Measurements from ENCODE around the gene ENOX1. TPM values are rescaled to one million over a fixed set of nuclear protein-coding genes. Genes with fewer than 3 reads are reported as not detected.
"Not testable (repeated sequence)": the region's sequence is repeated elsewhere in the genome, so short reads cannot be mapped to it uniquely, and the experiment has no call there.

The ENOX1 gene
- total RNA-seq, 1 experiment from 2014 or later, result 0.95 TPM

DNA sequence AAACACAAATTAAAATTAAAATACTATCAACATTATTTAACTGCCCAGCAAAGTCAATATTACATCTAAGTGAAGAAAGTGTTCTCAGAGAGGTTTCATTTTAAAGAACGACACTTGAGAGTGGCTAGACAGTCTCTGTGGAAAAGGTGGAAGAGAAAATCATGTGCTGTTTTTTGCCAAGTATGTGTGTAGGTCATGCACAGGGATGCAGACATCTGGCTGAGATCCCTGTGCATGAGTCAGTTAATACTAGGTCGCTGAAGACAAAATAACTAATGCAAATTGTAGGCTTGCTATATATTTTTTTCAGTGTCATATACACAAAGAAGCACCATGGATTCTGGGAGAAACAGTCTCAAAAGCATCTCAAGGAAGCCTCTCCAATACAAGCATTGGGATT is 44.3 kb upstream of the ENOX1 start:
- H3K9me3 ChIP-seq (ENCODE audit: low read length), result no peaks in the 10 kb centered on the region
- no peak overlapping the region for H3K4me3 ChIP-seq (ENCODE audit: low read length)
- BruUV-seq (replicated peaks), result no TSS peak
- H2AFZ ChIP-seq (ENCODE audit: low read length), result no peak overlapping the region
- H3K4me1 ChIP-seq (ENCODE audit: insufficient read depth, low read length), result peaks cover 9% of the 10 kb centered on the region
- ATAC-seq, result peak; percentile 29; the same call in 1 of the 2 replicates
- ChIA-PET POLR2A (ENCODE audit: unreplicated experiment) (no interaction called here), CTCF (no interaction called here)
- H3K79me2 ChIP-seq (ENCODE audit: low read length), result no peaks in the 10 kb centered on the region
- no peak overlapping the region for H3K4me2 ChIP-seq (ENCODE audit: low read length)
- DNase-seq, result peak; percentile 29
- no peaks in the 10 kb centered on the region for H3K36me3 ChIP-seq (ENCODE audit: low read depth, low read length)
- H3F3A ChIP-seq (ENCODE audit: low read length, unreplicated experiment), result no peaks in the 10 kb centered on the region
- no peaks in the 10 kb centered on the region for H4K20me1 ChIP-seq (ENCODE audit: low read length)
- H3K27ac ChIP-seq (ENCODE audit: low read length), result no peak overlapping the region
- no peaks in the 10 kb centered on the region for H3K9me2 ChIP-seq (replicated peaks; ENCODE audit: low read length)
- H3K9ac ChIP-seq (ENCODE audit: low read length), result no peak overlapping the region
- H3K27me3 ChIP-seq (ENCODE audit: low read length), result no peaks in the 10 kb centered on the region
- TF ChIP-seq, protein P1, sequence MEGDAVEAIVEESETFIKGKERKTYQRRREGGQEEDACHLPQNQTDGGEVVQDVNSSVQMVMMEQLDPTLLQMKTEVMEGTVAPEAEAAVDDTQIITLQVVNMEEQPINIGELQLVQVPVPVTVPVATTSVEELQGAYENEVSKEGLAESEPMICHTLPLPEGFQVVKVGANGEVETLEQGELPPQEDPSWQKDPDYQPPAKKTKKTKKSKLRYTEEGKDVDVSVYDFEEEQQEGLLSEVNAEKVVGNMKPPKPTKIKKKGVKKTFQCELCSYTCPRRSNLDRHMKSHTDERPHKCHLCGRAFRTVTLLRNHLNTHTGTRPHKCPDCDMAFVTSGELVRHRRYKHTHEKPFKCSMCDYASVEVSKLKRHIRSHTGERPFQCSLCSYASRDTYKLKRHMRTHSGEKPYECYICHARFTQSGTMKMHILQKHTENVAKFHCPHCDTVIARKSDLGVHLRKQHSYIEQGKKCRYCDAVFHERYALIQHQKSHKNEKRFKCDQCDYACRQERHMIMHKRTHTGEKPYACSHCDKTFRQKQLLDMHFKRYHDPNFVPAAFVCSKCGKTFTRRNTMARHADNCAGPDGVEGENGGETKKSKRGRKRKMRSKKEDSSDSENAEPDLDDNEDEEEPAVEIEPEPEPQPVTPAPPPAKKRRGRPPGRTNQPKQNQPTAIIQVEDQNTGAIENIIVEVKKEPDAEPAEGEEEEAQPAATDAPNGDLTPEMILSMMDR (conservative IDR thresholded peaks at IDR 0.05; ENCODE audit: low read depth, low read length), result no peak
- TF ChIP-seq EZH2 (IDR thresholded peaks at IDR 0.05; ENCODE audit: low read length, unreplicated experiment) (no peak), EZH2phosphoT487 (IDR thresholded peaks at IDR 0.05; ENCODE audit: borderline replicate concordance, low read length) (no peak)
- intact Hi-C loops (cut with micrococcal nuclease), result no loop called here

DNA sequence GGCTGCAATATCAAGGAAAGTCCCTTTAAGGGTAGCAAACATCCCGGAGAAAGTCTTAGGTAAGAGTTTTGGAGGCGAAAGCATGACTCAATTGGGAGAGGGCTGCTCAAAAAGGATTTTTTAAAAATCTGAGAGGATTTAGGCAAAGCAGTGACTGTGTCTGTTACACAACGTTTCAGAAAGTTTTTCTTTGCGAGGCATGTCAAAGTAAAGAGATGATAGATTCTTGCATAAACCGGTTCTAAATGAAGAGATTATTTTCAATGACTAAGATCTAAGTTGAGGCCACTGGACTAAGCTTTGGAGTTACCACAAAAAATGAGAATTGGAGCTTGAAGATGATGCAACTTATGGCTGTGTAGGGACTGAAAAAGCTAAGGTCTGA is 43.7 kb upstream of the ENOX1 start:
- H3K9me3 ChIP-seq (ENCODE audit: low read length), result no peaks in the 10 kb centered on the region
- H3K27me3 ChIP-seq (ENCODE audit: low read length), result no peaks in the 10 kb centered on the region
- no peak overlapping the region for H3K4me2 ChIP-seq (ENCODE audit: low read length)
- H2AFZ ChIP-seq (ENCODE audit: low read length), result no peak overlapping the region
- no peak for ATAC-seq
- no peak overlapping the region for H3K4me3 ChIP-seq (ENCODE audit: low read length)
- H3K36me3 ChIP-seq (ENCODE audit: low read depth, low read length), result no peaks in the 10 kb centered on the region
- no peaks in the 10 kb centered on the region for H3K79me2 ChIP-seq (ENCODE audit: low read length)
- peaks cover 9% of the 10 kb centered on the region for H3K4me1 ChIP-seq (ENCODE audit: insufficient read depth, low read length)
- no peaks in the 10 kb centered on the region for H3F3A ChIP-seq (ENCODE audit: low read length, unreplicated experiment)
- no peak overlapping the region for H3K9ac ChIP-seq (ENCODE audit: low read length)
- POLR2A ChIA-PET (ENCODE audit: unreplicated experiment), result no interaction called here
- no peaks in the 10 kb centered on the region for H3K9me2 ChIP-seq (replicated peaks; ENCODE audit: low read length)
- no peaks in the 10 kb centered on the region for H4K20me1 ChIP-seq (ENCODE audit: low read length)
- no TSS peak for BruUV-seq (replicated peaks)
- peak; percentile 11 for DNase-seq
- H3K27ac ChIP-seq (ENCODE audit: low read length), result no peak overlapping the region
- TF ChIP-seq EZH2 (IDR thresholded peaks at IDR 0.05; ENCODE audit: low read length, unreplicated experiment) (no peak), EZH2phosphoT487 (IDR thresholded peaks at IDR 0.05; ENCODE audit: borderline replicate concordance, low read length) (no peak)
- TF ChIP-seq, protein P1 (conservative IDR thresholded peaks at IDR 0.05; ENCODE audit: low read depth, low read length), result no peak
- CTCF ChIA-PET, result no interaction called here
- intact Hi-C loops (cut with micrococcal nuclease), result no loop called here

DNA sequence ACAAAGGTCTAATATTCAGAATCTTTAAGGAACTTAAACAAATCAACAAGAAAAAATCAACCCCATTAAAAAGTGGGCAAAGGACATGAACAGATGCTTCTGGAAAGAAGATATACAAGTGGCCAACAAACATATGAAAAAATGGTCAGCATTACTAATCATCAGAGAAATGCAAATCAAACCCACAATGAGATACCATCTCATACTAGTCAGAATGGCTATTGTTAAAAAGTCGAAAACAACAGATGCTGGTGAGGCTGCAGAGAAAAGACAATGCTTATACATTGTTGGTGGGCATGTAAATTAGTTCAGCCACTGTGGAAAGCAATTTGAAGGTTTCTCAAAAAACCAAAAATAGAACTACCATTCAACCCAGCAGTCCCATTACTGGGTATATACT is 37.9 kb upstream of the ENOX1 start:
- H3F3A ChIP-seq (ENCODE audit: low read length, unreplicated experiment); H3K79me2 ChIP-seq (ENCODE audit: low read length); H2AFZ ChIP-seq (ENCODE audit: low read length); intact Hi-C loops (cut with micrococcal nuclease); H3K4me2 ChIP-seq (ENCODE audit: low read length); CTCF ChIA-PET; H3K4me1 ChIP-seq (ENCODE audit: insufficient read depth, low read length); H3K27me3 ChIP-seq (ENCODE audit: low read length); H3K9me3 ChIP-seq (ENCODE audit: low read length); H3K36me3 ChIP-seq (ENCODE audit: low read depth, low read length); H4K20me1 ChIP-seq (ENCODE audit: low read length); POLR2A ChIA-PET (ENCODE audit: unreplicated experiment); H3K4me3 ChIP-seq (ENCODE audit: low read length); H3K9me2 ChIP-seq (replicated peaks; ENCODE audit: low read length); H3K27ac ChIP-seq (ENCODE audit: low read length); BruUV-seq (replicated peaks); H3K9ac ChIP-seq (ENCODE audit: low read length); ATAC-seq: not testable (repeated sequence)
- DNase-seq, result peak; percentile 21
